WTC11 (cell line): ENCODE results near the gene PIK3CG. TPM values are rescaled to one million over a fixed set of nuclear protein-coding genes. Genes with fewer than 3 reads are reported as not detected.

Source experiments
- ATAC-seq: fragments of 200-7000 bp; cut with Tn5 transposase; 2 replicates; pipeline ENCODE4 v1.10.0; 2021; ENCODE audit warnings: mild to moderate bottlenecking, moderate library complexity
- CTCF ChIA-PET: fragments of 300-600 bp; sonication (Branson Sonifier 250); formaldehyde crosslinking; loops from one replicate; lab custom pipeline; 2021; ENCODE audit warnings: antibody characterized with exemption; lab: Charles Lee
- POLR2A ChIA-PET: fragments of 350-600 bp; sonication (Branson Sonifier 250); formaldehyde crosslinking; loops from one replicate; lab custom pipeline; 2021; ENCODE audit warnings: antibody characterized with exemption; lab: Charles Lee
- DNase-seq: peaks from one replicate; pipeline ENCODE4 v3.0.0; 2021; ENCODE audit warnings: low spot score
- H3K27ac Mint-ChIP-seq: 2 replicates; pipeline ENCODE4 v1.8.0; 2021; ENCODE audit warnings: mixed read lengths
- H3K27me3 Mint-ChIP-seq: 2 replicates; pipeline ENCODE4 v1.8.0; 2021; ENCODE audit warnings: low read depth, mild to moderate bottlenecking, moderate library complexity, mixed read lengths
- H3K36me3 Mint-ChIP-seq: 2 replicates; pipeline ENCODE4 v1.8.0; 2021; ENCODE audit warnings: mixed read lengths
- H3K4me1 Mint-ChIP-seq: 2 replicates; pipeline ENCODE4 v1.8.0; 2022; ENCODE audit warnings: mixed read lengths
- H3K4me3 Mint-ChIP-seq: 2 replicates; pipeline ENCODE4 v1.8.0; 2021; ENCODE audit warnings: mild to moderate bottlenecking, moderate library complexity, mixed read lengths
- H3K9me3 Mint-ChIP-seq: 2 replicates; pipeline ENCODE4 v1.8.0; 2021; ENCODE audit warnings: mixed read lengths
- HMGXB4 ChIP-seq: sonication (generic); formaldehyde crosslinking; IDR thresholded peaks from 2 replicates; pipeline ENCODE4 v1.8.1; 2023; ENCODE audit warnings: mild to moderate bottlenecking, moderate library complexity, missing genetic modification reagents
- NFYB ChIP-seq: sonication (generic); formaldehyde crosslinking; conservative IDR thresholded peaks from 2 replicates; pipeline ENCODE4 v1.8.0; 2022; ENCODE audit warnings: low read depth, missing genetic modification reagents
- OVOL2 ChIP-seq: fragments of 250-450 bp; sonication (Bioruptor Pico); IDR thresholded peaks from 2 replicates; pipeline ENCODE4 v1.9.0; 2021; ENCODE audit warnings: mild to moderate bottlenecking, borderline replicate concordance
- RELA ChIP-seq: sonication (generic); formaldehyde crosslinking; IDR thresholded peaks from 2 replicates; pipeline ENCODE4 v1.8.1; 2022; ENCODE audit warnings: missing genetic modification reagents, mild to moderate bottlenecking, borderline replicate concordance
- SP1 ChIP-seq: sonication (generic); formaldehyde crosslinking; conservative IDR thresholded peaks from 2 replicates; pipeline ENCODE4 v1.8.1; 2022; ENCODE audit warnings: missing genetic modification reagents
- TP53 ChIP-seq: sonication (generic); formaldehyde crosslinking; IDR thresholded peaks from 2 replicates; pipeline ENCODE4 v1.8.1; 2023; ENCODE audit warnings: mild to moderate bottlenecking, missing genetic modification reagents
- ZBTB21 ChIP-seq: sonication (generic); formaldehyde crosslinking; IDR thresholded peaks from 2 replicates; pipeline ENCODE4 v1.8.1; 2023; ENCODE audit warnings: mild to moderate bottlenecking, missing genetic modification reagents, borderline replicate concordance
- ZNF263 ChIP-seq: sonication (generic); formaldehyde crosslinking; IDR thresholded peaks from 2 replicates; pipeline ENCODE4 v1.8.1; 2022; ENCODE audit warnings: low read depth, mild to moderate bottlenecking, moderate library complexity, missing genetic modification reagents
- ZNF281 ChIP-seq: sonication (generic); formaldehyde crosslinking; IDR thresholded peaks from 2 replicates; pipeline ENCODE4 v1.8.0; 2023; ENCODE audit warnings: mild to moderate bottlenecking, missing genetic modification reagents
- ZNF423 ChIP-seq: fragments of 250-450 bp; sonication (Bioruptor Pico); IDR thresholded peaks from 2 replicates; pipeline ENCODE4 v2.1.2; 2022; ENCODE audit warnings: mild to moderate bottlenecking, moderate library complexity
- ZNF532 ChIP-seq: fragments of 250-450 bp; sonication (Bioruptor Pico); IDR thresholded peaks from 2 replicates; pipeline ENCODE4 v1.9.0; 2021; ENCODE audit warnings: mild to moderate bottlenecking, borderline replicate concordance
- total RNA-seq: library from RNA; stranded (reverse); gene quantifications from 3 replicates; pipeline ENCODE4 v1.2.3, GENCODE V29; 2021

PIK3CG gene
- total RNA-seq, 1 experiment from 2014 or later, result 0.07 TPM

- TF ChIP-seq ZNF281 (CRISPR knock-in tag), result no peak
- TF ChIP-seq HMGXB4 (CRISPR knock-in tag), result no peak
- no peak for TF ChIP-seq ZNF532 (CRISPR knock-in tag)
Observed at GRCh38 chr7:106869954-106870353, 4.9 kb downstream of the PIK3CG start (continued).

GRCh38 chr7:106870528-106870927, 5.4 kb downstream of the PIK3CG start:
- no peaks in the 10 kb centered on the region for H3K27me3 Mint-ChIP-seq
- peaks cover 3% of the 10 kb centered on the region; the same call in 1 of the 2 replicates for H3K4me1 Mint-ChIP-seq
- no peak overlapping the region for H3K4me3 Mint-ChIP-seq
- ChIA-PET POLR2A (no interaction called here), CTCF (no interaction called here)
- H3K9me3 Mint-ChIP-seq, result peaks cover 14% of the 10 kb centered on the region
- TF ChIP-seq ZNF423 (CRISPR knock-in tag), result no peak
- TF ChIP-seq ZBTB21 (CRISPR knock-in tag), result no peak
- no peak for TF ChIP-seq TP53 (CRISPR knock-in tag)
- TF ChIP-seq NFYB (CRISPR knock-in tag), result no peak
- TF ChIP-seq ZNF263 (CRISPR knock-in tag), result no peak
- no peak for TF ChIP-seq SP1 (CRISPR knock-in tag)
- no peak for TF ChIP-seq ZNF532 (CRISPR knock-in tag)
- TF ChIP-seq OVOL2 (CRISPR knock-in tag), result no peak
- TF ChIP-seq RELA (CRISPR knock-in tag), result no peak
- no peak overlapping the region for H3K27ac Mint-ChIP-seq
- H3K36me3 Mint-ChIP-seq, result peaks cover 2% of the 10 kb centered on the region; the same call in 1 of the 2 replicates
- DNase-seq (no peak), ATAC-seq (no peak)
